OCI-LY1 (cell line): ENCODE measurements around the gene PCSK5.

Experiments
- H2AFZ ChIP-seq: fragments of 200-600 bp; sonication (generic), shearing (Covaris generic); 2 replicates; pipeline ENCODE4 v1.6.0; 2014; ENCODE audit warnings: antibody characterized with exemption, mild to moderate bottlenecking, low read length
- H3F3A ChIP-seq: fragments of 200-600 bp; sonication (generic), shearing (Covaris generic); 2 replicates; pipeline ENCODE4 v1.6.0; 2014; ENCODE audit warnings: mild to moderate bottlenecking, antibody characterized with exemption, low read length, moderate library complexity; ENCODE audit not compliant: insufficient read depth
- H3K27ac ChIP-seq: fragments of 200-600 bp; sonication (generic); 2 replicates; pipeline ENCODE4 v1.5.1; 2014; ENCODE audit warnings: low read length, mixed run types, mild to moderate bottlenecking, low read depth; ENCODE audit not compliant: poor library complexity, severe bottlenecking
- H3K27me3 ChIP-seq: fragments of 200-600 bp; sonication (generic); 2 replicates; pipeline ENCODE4 v1.6.0; 2014; ENCODE audit warnings: antibody characterized with exemption, mild to moderate bottlenecking, low read length, moderate library complexity; ENCODE audit not compliant: insufficient read depth
- H3K36me3 ChIP-seq: fragments of 200-600 bp; sonication (generic); 2 replicates; pipeline ENCODE4 v1.6.1; 2014; ENCODE audit warnings: mild to moderate bottlenecking, antibody characterized with exemption, low read length, moderate library complexity, mixed read lengths; ENCODE audit not compliant: insufficient read depth
- H3K4me1 ChIP-seq: fragments of 200-600 bp; sonication (generic); 2 replicates; pipeline ENCODE4 v1.5.1; 2014; ENCODE audit warnings: mild to moderate bottlenecking, low read length, moderate library complexity; ENCODE audit not compliant: insufficient read depth, severe bottlenecking
- H3K4me2 ChIP-seq: fragments of 200-600 bp; sonication (generic), shearing (Covaris generic); 2 replicates; pipeline ENCODE4 v1.6.1; 2014; ENCODE audit warnings: low read length
- H3K4me3 ChIP-seq: fragments of 200-600 bp; sonication (generic); 2 replicates; pipeline ENCODE4 v1.5.1; 2014; ENCODE audit warnings: low read length, low read depth, mild to moderate bottlenecking, mixed read lengths; ENCODE audit not compliant: poor library complexity, severe bottlenecking
- H3K79me2 ChIP-seq: fragments of 200-600 bp; shearing (Covaris generic); 2 replicates; pipeline ENCODE4 v1.6.1; 2016; ENCODE audit warnings: mixed run types, low read length, mixed read lengths; ENCODE audit not compliant: insufficient read depth
- H3K9ac ChIP-seq: fragments of 200-600 bp; sonication (generic), shearing (Covaris generic); 2 replicates; pipeline ENCODE4 v1.6.1; 2014; ENCODE audit warnings: mild to moderate bottlenecking, low read length, mixed read lengths
- H3K9me2 ChIP-seq: fragments of 200-600 bp; sonication (generic), shearing (Covaris generic); 2 replicates; pipeline ENCODE4 v1.6.1; 2014; ENCODE audit warnings: low read depth, mild to moderate bottlenecking, low read length, mixed read lengths
- H3K9me3 ChIP-seq: fragments of 200-600 bp; shearing (Covaris generic); 2 replicates; pipeline ENCODE4 v1.6.1; 2014; ENCODE audit warnings: low read length, mixed read lengths
- H4K20me1 ChIP-seq: fragments of 200-600 bp; sonication (generic), shearing (Covaris generic); 2 replicates; pipeline ENCODE4 v1.6.0; 2016; ENCODE audit warnings: mild to moderate bottlenecking, low read length; ENCODE audit not compliant: insufficient read depth
- CTCF ChIP-seq: fragments of 200-600 bp; sonication (generic), shearing (Covaris generic); IDR thresholded peaks from 2 replicates; pipeline ENCODE4 v1.5.1; 2017; ENCODE audit warnings: mild to moderate bottlenecking, antibody characterized with exemption, low read length, moderate library complexity, mixed read lengths
- EZH2 ChIP-seq: fragments of 200-600 bp; sonication (generic), shearing (Covaris generic); IDR thresholded peaks from 2 replicates; pipeline ENCODE4 v1.8.0; 2017; ENCODE audit warnings: borderline replicate concordance, mixed run types, mild to moderate bottlenecking, antibody characterized with exemption, low read length, moderate library complexity, mixed read lengths

PCSK5 gene

GRCh38 chr9:76363032-76363395 lies 472.5 kb downstream of the PCSK5 start:
- Histone ChIP-seq H3F3A (no peaks in the 10 kb centered on the region), H2AFZ (no peak overlapping the region), H3K4me1 (peaks cover 10% of the 10 kb centered on the region), H3K36me3 (no peaks in the 10 kb centered on the region; the same call in 1 of the 2 replicates), H3K4me2 (no peak overlapping the region), H4K20me1 (no peaks in the 10 kb centered on the region), H3K9ac (no peak overlapping the region), H3K27ac (no peak overlapping the region), H3K27me3 (no peaks in the 10 kb centered on the region), H3K9me2 (no peaks in the 10 kb centered on the region), H3K9me3 (no peaks in the 10 kb centered on the region), H3K4me3 (no peak overlapping the region), H3K79me2 (no peaks in the 10 kb centered on the region)
- TF ChIP-seq EZH2: no peak
- TF ChIP-seq CTCF: no peak

DNA sequence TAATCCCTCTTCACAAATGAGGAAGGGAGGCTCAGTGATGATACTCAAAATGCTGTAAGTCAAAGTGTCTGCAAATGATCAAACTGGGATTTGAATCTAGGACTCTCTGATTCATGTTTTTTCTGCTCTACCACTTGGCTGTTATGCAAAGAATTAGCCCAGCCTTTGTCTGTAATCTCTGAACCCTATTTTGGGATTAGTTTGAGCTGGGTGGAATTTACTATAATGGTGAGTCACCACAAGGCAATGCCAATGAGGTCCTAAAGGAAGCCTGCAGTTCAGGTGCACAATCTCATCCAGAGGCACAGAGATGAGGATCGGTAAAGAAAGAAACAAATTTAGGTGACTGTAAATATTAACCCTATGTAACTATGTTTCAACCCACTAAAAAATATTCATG lies 474.6 kb downstream of the PCSK5 start:
- Histone ChIP-seq H3F3A (peaks cover 4% of the 10 kb centered on the region; the same call in 1 of the 2 replicates), H2AFZ (no peak overlapping the region), H3K27me3 (no peaks in the 10 kb centered on the region), H3K4me2 (no peak overlapping the region), H3K9me3 (no peaks in the 10 kb centered on the region), H3K9ac (no peak overlapping the region), H3K9me2 (no peaks in the 10 kb centered on the region), H3K79me2 (no peaks in the 10 kb centered on the region), H3K27ac (no peak overlapping the region), H4K20me1 (no peaks in the 10 kb centered on the region), H3K4me3 (no peak overlapping the region), H3K4me1 (peaks cover 28% of the 10 kb centered on the region), H3K36me3 (no peaks in the 10 kb centered on the region)
- TF ChIP-seq EZH2 (no peak), CTCF (no peak)

- Histone ChIP-seq H3K4me2 (no peak overlapping the region), H4K20me1 (no peaks in the 10 kb centered on the region), H3K36me3 (no peaks in the 10 kb centered on the region), H3K27ac (no peak overlapping the region), H2AFZ (no peak overlapping the region), H3K4me3 (no peak overlapping the region), H3K27me3 (no peaks in the 10 kb centered on the region), H3K79me2 (no peaks in the 10 kb centered on the region), H3F3A (peaks cover 11% of the 10 kb centered on the region; the same call in 1 of the 2 replicates), H3K9me2 (no peaks in the 10 kb centered on the region), H3K4me1 (peaks cover 40% of the 10 kb centered on the region), H3K9me3 (no peaks in the 10 kb centered on the region), H3K9ac (no peak overlapping the region)
- TF ChIP-seq CTCF: no peak
- no peak for TF ChIP-seq EZH2
These were observed 475.8 kb downstream of the PCSK5 start for GRCh38 chr9:76366275-76366674.
